Measurements from ENCODE around the gene SCEL.
"Not testable (repeated sequence)": the region's sequence is repeated elsewhere in the genome, so short reads cannot be mapped to it uniquely, and the experiment has no call there.

Gene SCEL, protein sequence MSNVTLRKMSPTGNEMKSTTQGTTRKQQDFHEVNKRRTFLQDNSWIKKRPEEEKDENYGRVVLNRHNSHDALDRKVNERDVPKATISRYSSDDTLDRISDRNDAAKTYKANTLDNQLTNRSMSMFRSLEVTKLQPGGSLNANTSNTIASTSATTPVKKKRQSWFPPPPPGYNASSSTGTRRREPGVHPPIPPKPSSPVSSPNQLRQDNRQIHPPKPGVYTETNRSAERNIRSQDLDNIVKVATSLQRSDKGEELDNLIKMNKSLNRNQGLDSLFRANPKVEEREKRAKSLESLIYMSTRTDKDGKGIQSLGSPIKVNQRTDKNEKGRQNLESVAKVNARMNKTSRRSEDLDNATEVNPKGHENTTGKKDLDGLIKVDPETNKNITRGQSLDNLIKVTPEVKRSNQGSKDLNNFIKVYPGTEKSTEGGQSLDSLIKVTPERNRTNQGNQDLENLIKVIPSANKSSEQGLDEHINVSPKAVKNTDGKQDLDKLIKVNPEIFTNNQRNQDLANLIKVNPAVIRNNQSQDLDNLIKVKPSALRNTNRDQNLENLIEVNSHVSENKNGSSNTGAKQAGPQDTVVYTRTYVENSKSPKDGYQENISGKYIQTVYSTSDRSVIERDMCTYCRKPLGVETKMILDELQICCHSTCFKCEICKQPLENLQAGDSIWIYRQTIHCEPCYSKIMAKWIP

GRCh38 chr13:77535448-77535847 is at the start of gene SCEL:
Gene SCEL, plus strand, starts transcription at chr13:77535706. Its CDS starts 20,170 bp downstream, at chr13:77555876.
- DNase-seq, result no peak

DNA sequence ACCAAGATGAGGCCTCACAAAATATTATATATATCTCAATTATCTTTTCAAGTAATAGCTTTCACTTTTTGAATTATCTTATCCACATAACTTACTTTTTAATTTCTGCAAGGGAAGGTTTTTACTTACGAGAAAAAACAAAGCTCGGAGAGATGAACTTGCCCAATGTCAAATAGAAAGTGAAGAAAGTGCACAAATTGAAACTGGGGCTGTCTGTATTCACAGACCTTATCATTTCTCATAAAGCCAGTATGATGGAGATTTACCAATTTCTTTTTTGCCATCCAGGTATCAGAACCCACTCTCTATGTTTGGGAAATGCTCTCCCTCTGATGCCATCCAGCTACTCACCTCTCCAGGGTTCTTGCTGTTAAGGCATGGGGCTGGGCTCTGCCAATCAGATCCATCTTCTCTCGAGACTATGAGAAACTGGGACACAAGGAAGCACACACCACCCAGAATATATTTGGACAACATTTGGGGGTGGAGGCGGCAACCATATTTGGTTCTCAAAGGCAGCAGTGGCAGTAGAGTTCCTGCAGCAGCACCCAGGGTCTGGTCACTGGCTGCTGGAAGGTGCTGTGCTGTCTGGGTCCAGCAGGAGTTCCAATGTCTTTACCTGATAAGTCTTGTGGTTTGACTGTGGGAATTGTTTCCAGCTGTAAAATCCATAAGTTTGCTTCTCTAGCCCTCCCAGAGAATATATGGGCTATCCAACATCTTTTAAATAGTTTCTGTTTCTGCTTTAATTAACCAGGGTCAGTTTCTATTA is 45.8 kb upstream of the SCEL start:
- no peak for DNase-seq

DNA sequence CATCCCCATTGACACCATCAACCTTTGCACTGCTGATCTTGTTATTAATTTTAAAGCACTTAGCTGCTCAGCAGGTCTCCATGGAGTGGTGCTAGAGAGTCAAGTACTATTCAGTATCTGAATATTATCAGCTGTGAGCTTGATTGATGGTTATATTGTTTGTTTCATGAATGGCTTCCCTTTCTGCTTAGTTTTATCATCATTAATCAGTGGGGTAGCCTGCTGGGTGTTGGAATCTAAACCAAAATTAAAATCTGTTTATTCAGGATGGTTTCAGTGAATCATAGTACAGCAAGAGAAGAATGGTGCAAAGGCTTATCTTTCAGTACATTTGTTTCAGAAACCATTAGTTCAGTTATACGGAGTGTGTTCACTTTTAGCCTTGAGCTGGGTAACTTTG is 42.5 kb upstream of the SCEL start:
- DNase-seq, result no peak

GRCh38 chr13:77494226-77494625 is 41.3 kb upstream of the SCEL start:
- DNase-seq, result no peak

GRCh38 chr13:77497350-77497749 is 38.2 kb upstream of the SCEL start:
- no peak for DNase-seq

- DNase-seq, result no peak
Measured at GRCh38 chr13:77497835-77498234, 37.7 kb upstream of the SCEL start.

GRCh38 chr13:77502104-77502720 is 33.3 kb upstream of the SCEL start:
- DNase-seq, result no peak

GRCh38 chr13:77503398-77503797 is 32.1 kb upstream of the SCEL start:
- no peak for DNase-seq

DNA sequence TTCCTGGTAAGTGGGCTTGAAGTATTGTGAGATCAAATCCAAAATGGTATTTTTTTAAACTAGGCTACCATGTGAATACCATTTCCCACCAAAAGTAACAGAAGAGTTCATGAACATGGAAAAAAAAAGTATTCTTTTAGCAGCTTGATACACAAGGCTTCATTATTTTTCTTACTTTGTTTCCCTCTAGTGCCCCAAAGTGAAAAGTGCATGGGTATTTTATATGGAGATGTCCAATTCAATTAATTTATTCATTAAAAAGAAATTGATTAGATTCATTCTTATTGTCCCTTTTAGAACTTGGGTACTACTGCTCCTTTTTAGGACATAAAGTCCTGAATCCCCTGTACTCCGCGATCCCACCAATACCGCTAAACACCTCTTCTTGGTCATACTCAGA is 28.6 kb upstream of the SCEL start:
- no peak for DNase-seq

DNA sequence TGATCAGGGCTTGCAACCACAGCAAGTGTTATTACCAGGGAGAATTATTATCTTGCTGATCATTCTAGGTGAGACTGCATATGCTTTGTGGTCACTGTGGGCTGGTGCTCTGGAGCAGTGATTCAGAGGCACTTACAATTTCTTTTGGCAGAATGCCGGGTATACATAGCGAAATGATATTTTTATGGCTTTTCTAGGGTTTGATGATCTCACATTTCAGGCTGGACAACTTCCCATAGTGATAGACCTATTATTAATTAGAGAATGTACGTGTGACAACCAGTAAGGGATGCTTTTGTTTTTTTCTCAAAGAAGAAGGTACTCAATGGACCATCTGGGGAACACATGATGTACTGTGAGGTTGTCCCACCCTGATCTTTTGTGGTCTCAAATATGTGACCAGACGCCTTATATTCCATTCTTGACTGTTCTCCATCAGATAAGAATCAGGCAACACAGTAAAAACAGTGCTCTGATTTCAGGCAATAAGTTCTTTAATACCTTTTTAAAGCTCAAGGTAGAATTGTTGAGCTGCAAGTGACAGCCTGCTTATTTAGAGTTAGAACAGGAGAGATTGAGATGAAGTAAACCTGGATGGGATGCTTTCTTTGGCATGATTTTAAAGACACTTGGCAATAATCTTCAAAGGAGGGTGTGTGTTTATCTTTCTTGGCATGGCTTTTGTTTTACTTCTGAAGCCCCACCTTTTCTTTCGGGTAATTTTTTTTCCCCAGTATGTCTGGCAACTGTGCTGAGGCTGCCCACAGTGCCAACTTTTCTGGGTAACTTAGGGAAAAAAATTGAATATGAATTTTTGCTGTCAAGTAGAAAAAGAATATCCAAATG is 27.4 kb upstream of the SCEL start:
- DNase-seq, result no peak

DNA sequence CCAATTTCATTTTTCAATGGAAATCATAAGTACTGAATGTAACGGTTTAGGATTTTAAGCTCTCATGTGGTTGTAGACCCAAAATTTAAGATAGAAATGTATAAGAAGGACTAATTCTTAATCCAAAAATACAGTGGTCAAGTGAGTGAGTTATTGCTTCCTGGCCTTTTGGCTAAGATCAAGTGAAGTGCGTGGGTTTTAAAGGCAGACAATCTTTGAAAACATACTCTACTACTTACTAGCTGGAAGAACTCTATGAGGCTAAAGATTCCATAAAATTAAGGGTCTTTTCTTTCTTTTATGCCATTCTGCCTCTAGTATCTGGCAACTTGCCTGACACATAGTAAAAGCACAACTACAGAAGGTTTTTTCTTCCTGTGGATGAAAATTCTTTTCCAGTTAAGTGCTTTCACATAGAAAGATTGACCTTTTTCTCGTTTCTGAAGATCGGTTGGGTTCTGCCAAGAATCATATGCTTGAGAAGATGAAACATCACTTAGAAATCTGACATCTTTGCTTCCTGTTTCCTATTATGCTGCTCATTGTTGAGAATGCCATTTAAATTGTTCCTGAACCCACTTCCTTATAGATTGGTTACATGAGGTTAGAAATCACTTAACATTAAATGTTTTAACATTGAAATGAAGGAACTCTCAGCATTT is 26.4 kb upstream of the SCEL start:
- DNase-seq, result no peak

- DNase-seq, result no peak
Measured at GRCh38 chr13:77510156-77510555, 25.4 kb upstream of the SCEL start.

DNA sequence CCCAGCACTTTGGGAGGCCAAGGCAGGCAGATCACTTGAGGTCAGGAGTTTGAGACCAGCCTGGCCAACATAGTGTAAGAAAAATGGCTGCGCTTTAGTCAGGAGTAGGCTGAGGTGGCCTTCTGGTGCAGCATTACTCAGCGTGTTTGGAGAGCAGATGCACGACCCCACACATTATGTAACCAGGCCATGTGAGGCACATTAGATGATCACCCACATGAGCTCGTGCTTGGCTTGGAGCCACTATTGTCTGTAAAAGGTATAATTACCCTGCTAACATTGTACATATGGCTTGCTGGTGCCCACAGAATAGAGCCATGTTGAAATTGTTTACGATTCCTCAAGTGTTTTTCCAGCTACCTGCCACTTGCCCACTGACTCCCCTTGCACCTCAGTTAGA is 24.0 kb upstream of the SCEL start:
- no peak for DNase-seq

- no peak for DNase-seq
Measured at GRCh38 chr13:77513719-77514335, 21.7 kb upstream of the SCEL start.

DNA sequence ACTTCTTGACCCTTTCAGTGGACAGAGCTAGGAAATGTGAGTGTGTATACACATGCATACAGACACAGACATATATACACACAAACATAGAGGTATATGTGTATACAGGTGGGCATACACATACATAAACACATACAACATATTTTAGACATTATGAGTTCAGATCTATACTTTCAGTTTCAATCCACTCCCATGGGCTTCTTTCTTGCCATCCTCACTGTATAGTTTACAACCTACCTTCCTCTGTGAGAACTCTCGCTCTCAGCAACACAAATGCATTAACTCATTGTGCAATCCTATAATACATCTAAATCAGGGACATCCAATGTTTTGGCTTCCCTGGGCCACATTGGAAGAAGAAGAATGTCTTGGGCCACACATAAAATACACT is 21.2 kb upstream of the SCEL start:
- DNase-seq, result no peak

DNA sequence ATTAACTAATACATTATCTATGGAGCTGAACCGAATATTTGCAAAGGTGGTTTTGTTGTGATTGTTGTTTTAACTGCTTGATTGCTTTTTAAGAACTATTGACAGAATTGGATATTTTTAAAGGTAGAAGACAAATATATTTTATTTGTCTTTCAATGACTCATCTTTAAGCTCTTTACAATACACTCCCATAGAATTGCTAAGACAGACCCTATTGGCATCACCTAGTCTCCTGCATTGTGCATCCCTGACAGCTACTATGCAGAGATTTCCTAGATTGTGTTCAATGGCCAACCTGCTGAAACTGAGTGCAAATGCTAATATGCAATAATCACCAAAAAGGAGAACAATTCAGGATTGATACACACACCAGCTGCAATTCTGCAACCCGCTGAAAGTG is 19.7 kb upstream of the SCEL start:
- no peak for DNase-seq

DNA sequence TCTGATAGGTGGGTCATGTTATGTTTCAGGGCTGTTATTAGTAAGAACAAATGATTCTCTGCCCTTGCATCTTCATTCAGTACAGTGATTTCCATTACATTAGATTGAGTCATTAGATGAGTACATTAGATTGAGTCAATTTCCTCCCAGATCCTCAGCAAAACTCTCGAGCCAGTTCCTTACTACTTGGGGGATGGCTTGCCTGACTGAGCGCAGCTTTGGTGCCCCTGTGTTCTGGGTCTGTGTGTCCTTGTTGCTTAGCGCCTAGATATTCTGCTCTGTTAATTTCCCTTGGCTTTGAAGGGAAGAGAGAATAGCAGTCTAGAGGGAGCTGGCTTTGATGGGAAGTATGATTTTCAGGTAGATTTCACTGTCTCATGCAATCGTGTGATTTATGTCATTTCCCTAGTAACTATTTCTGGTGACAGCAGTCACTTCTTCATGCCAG is 19.1 kb upstream of the SCEL start:
- no peak for DNase-seq

DNA sequence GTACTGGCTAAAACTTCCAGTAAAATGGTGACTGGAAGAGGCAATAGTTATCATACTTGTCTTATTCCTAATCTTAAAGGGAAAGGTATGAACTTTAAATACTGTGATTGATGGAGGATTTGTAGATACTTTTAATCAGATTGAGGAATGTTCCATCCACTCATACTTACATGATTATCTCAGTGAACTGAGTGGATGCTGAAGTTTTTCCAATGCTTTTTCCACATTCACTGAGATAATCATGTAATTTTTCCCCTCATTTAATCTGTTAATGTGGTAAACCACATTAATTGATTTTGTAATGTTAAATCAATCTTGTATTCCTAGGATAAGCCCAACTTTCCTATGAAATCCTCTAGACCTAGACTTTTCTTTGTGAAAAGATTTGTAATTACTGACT is 17.2 kb upstream of the SCEL start:
- DNase-seq, result no peak

DNA sequence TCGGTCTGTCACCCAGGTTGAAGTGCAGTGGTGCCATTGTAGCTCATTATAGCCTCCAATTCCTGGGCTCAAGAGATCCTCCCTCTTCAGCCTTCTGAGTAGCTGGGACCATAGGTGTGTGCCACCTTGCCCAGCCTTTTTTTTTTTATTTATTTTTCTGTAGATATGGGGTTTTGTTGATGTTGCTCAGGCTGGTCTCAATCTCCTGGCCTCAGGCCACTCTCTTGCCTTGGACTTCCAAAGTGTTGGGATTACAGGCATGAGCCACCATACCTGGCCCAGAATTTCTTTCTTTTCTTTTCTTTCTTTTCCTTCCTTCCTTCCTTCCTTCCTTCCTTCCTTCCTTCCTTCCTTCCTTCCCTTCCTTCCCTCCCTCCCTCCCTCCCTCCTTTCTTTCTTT is 16.1 kb upstream of the SCEL start:
- not testable (repeated sequence) for DNase-seq

DNA sequence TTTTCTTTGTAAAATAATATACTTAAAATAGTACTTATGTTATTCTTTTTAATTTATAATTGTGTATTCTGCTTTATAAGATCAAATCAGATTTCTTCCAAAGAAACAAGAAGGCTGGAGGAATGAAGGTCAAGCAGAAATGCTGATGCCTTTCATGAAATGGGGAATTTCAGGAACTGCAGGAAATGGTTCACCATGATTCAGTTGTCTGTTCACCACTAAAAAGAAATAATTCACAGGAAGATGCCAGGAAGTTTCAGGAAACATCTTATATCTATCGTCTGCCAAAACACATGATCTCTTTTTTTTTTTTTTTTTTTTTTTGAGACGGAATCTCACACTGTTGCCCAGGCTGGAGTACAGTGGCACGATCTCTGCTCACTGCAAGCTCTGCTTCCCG is 15.7 kb upstream of the SCEL start:
- no peak for DNase-seq

DNA sequence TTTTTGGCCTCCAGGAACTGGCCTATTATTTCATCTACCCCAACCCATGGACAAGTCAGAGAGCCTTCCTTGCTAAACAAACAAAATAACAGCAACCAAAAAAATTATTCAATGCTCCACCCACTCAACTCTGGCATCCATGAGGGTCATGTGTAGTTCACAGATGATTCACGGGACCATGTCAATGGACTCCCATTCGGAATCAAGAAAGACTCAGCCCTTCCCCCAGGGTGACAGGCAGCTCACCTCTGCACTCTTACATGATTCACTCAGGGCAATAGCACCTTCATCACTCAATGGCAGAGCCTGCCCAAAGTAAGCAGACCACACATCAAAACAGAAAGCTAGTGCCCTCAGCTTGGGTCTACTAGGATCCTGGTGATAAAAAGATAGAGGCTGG is 14.3 kb upstream of the SCEL start:
- DNase-seq, result no peak
